Prostate gland (tissue), 2 donors: ENCODE data around the gene DOCK3.

ENCODE experiments used
- POLR2A ChIP-seq: fragments of 450-650 bp; IDR thresholded peaks from one replicate; pipeline ENCODE4 v1.6.1; 2016; ENCODE audit warnings: antibody characterized with exemption, mild to moderate bottlenecking
- POLR2AphosphoS5 ChIP-seq: sonication (generic); formaldehyde crosslinking; IDR thresholded peaks from one replicate; pipeline ENCODE4 v1.6.1; 2017; ENCODE audit warnings: antibody characterized with exemption
- TF ChIP-seq, protein P1 (sequence below), 4 experiments: fragments of 200-600 bp in 2 of 4; fragments of 450-650 bp in 2 of 4; sonication (generic) in 2 of 4; IDR thresholded peaks; 1 replicate in 3 of 4; 2 replicates in 1 of 4; pipeline ENCODE4 v1.5.1; 2016 to 2019; ENCODE audit warnings: antibody characterized with exemption in 4 of 4, mild to moderate bottlenecking in 2 of 4, moderate library complexity in 2 of 4

DNA sequence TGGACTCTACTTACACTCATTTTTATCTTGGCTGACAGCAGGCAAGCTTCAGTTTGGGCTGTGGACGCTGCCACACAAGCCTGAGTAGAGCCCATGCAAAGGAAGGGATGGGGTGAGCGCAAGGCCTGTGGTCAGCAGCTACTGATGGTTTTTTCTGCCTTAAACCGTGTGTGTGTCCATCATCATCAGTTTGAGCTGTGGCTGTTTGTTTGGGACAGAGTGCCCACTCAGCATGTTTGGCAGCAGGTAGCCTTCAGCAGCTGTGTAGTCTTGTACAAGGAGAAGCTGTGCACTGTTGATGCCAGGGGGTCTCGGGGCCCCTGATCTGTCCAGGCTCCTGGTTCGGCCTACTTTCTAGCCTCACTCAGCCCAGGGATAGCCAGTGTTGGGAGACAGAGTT, 719.8 kb downstream of the DOCK3 start:
- TF ChIP-seq, protein P1, sequence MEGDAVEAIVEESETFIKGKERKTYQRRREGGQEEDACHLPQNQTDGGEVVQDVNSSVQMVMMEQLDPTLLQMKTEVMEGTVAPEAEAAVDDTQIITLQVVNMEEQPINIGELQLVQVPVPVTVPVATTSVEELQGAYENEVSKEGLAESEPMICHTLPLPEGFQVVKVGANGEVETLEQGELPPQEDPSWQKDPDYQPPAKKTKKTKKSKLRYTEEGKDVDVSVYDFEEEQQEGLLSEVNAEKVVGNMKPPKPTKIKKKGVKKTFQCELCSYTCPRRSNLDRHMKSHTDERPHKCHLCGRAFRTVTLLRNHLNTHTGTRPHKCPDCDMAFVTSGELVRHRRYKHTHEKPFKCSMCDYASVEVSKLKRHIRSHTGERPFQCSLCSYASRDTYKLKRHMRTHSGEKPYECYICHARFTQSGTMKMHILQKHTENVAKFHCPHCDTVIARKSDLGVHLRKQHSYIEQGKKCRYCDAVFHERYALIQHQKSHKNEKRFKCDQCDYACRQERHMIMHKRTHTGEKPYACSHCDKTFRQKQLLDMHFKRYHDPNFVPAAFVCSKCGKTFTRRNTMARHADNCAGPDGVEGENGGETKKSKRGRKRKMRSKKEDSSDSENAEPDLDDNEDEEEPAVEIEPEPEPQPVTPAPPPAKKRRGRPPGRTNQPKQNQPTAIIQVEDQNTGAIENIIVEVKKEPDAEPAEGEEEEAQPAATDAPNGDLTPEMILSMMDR (IDR thresholded peaks at IDR 0.05), result no peak
- TF ChIP-seq POLR2A (no peak), POLR2AphosphoS5 (no peak)
